ENCODE measurements around the gene PPP6R1.
A peak's percentile ranks its signal among the peaks of the same experiment; 100 is the strongest.

Gene PPP6R1

GRCh38 chr19:55279770-55280643 lies 21.2 kb upstream of the PPP6R1 start, which contains the start of gene HSPBP1:
HSPBP1 (minus strand) TSS chr19:55280110; CDS start chr19:55279608, 502 bp downstream.
- DNase-seq, result peak; percentile 94

DNA sequence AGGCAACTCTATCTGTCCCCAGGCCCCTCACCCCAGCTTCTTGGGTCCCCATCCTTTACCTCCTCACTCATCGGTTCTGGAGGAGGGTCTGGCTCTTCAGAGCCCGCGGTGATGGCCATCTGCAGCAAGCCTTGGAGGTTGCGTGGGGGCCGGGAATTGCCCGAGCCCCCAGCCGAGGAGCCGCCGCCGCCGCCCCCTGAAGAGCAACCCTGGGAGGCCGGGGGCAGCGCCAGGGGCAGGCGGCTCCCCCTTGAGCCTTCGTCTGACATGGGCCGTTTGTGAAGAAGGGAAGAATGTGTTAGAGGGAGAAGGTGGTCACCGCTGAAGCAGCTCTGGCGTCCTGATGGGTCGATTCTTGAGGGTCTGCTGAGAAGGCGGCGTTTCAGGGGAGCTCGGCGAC lies 20.5 kb upstream of the PPP6R1 start:
- DNase-seq, result no peak

GRCh38 chr19:55278391-55279135 lies 19.7 kb upstream of the PPP6R1 start:
- no peak for DNase-seq

DNA sequence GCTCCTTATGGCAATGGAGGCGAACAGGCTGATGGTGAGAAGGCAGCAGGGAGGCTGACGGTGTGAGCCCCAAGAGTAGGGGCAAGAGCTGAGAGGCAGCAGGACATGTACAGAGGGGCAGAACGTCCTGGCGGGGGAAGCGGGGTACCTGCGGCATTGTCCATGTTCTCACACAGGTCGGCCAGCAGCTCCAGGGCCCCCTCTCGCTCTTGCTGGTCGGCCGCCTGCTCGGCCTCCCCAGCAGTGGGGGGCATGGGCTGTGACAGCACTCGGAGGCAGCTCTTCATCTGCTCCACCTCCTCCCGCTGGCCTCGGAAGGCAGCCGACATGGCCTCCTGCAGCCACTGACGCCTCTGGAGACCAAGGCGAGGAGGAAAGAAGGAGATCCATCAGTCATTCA lies 18.7 kb upstream of the PPP6R1 start:
- no peak for DNase-seq

- DNase-seq, result no peak
Observed at GRCh38 chr19:55276720-55277430, 18.1 kb upstream of the PPP6R1 start.

DNA sequence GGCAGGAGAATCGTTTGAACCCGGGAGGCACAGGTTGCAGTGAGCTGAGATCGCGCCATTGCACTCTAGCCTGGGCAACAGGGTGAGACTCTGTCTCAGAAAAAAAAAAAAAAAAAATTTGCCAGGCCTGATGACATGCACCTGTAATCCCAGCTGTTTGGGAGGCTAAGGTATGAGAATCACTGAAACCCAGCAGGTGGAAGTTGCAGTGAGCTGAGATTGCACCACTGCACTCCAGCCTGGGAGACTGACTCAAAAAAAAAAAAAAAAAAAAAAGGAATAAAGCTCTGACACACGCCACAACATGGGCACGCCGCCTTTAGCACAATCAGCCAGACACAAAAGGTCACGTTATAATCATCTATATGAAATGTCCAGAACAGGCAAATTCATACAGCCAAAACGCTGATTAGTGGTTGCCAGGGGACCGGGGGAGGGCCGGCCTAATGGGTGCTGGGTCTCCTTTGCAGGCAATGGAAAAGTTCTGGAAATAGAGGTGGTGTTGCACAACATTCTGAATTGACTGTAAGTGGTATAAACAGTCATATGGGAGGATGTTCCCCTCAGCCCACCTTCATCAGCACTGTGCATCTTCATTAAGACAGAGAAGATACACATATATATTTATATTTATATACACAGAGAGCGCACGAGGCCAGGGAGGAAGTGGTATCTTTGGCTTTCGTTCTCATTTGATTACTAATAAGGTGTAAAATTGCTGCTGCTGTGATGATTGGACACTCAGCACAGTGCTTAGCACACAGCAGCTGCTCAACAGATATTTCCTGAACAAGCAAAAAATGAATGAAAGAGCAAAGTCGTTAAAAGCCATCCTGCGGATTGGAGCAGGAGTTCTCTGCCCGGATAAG lies 17.3 kb upstream of the PPP6R1 start:
- no peak for DNase-seq

DNA sequence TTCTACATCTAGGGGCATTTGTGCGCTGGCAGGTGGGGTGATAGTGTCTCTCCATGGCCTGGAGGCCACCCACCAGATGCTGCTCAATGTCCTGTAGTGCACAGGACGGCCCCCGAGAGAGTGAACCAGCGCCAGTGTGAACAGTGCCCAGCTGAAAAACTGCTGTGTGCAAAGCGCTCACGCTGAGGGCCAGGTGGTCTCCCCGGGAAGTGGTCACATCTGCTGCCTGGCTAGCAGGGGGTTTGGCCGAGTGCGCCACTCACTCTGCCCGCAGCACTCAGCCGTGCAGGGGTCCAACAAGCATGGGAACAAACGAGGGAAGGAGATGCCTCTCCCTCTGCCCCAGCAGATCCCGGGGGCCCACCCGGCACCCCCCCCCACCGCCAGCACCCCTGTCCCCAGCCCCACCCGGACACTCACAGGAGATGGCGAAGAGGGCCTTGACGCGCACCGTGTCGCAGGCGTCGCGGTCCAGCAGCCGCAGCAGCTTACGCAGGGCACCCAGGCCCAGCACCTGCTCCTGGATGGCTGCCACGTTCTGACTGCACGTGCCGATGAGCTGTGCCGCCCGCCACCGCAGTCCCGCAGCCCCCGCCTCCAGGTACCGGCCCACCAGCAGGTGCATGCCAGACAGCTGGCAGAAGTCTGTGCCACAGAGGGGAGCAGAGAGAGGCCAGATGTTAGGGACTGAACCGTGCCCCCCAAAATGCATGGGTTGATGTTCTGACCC lies 15.3 kb upstream of the PPP6R1 start:
- DNase-seq, result no peak

DNA sequence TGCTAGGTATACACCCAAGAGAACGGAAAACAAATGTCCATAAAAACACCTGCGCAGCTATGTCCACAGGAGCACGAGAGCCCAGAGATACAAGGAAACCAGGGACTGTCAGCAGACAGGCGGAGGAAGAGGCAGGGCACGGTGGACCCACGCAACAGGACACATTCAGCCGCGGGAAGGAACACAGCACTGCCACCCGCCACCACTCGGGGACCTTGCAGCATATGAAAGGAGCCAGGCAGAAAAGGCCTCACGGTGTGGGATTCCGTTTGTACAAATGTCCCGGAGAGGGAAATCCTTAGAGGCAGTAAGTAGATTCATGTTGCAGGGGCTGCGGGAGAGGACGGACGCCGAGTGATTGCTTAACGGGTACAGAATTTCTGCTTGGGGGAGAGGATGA lies 13.3 kb upstream of the PPP6R1 start:
- DNase-seq, result no peak

DNA sequence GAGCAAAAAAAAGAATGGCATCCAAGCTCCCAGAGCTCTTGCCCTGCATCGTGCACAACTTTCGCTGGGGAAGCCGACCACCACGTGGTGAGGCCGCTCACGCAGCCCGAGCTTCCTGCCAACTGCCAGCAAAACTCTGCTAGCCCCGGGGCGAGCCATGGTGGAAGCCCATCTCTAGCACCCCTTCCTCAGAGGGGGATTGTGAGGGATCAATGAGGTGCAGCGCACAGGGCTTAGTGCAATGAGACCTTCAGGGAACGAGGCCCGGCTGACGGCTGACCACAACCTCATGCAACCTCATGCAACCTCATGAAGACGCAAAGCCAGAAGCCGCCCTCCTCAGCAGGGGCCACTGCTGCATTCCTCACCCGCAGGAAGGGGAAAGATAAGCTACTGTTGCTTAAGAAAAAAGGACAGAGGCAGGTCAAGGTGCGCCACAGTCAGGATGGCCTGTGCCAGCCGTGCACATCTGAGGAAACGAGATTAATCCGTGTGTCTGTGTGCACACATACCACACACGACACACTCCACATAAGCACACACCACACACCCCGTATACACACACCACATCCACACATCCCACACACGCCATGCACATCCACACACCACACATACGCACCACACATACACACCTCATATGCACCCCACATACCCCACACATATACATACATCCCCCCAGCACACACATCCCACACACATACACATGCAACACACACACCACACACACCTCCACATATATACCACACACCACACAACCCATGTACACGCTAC lies 11.5 kb upstream of the PPP6R1 start:
- no peak for DNase-seq

DNA sequence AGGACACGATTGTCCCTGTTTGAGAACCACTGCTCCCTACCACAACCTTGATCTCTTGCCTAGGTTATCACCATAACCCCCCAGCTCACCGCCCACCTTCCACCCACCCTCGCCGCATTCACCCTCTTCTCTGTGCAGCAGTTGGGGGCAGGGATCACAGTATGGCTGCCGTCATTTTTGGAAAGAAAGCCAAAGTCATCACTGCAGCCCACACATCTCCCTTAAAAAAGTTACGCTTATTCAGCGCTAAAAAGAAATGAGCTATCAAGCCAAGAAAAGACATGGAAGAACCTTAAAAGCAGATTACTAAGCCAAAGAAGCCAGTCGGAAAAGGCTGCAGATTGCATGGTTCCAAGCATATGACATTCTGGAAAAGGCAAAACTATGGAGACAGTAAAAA lies 10.5 kb upstream of the PPP6R1 start:
- DNase-seq, result no peak

GRCh38 chr19:55266840-55267239 lies 8.0 kb upstream of the PPP6R1 start:
- no peak for DNase-seq

GRCh38 chr19:55266404-55266803 lies 7.6 kb upstream of the PPP6R1 start:
- no peak for DNase-seq

DNA sequence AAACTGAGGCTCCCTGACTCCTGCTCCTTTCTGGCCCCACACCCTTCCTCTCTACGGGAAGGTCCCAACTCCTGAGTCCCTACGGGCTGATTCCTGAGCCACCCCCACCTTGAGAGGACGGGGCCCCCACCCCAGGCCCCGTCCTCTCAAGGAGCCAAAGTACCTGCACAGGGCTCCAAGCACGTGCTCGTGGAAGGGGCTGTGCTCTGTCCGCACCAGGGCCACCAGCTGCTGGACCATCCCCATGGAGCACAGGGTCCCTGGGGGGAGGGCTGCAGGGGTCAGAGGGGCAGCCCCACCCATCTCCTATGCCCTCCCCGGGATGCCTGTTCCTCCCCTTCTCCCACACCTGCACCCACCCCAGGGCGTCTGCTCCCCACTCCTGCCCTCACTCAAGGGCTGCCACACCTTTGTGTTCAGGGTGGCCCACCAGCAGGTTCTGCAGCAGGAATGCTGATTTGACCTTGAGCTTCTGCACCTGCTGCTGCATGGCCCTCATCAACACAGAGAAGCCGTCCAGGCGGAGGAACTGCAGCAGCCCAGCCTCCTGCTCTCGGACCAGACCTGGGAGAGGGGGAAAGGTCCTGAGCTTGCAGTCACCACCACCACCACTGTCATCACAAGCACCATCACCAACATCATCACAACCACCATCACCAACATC lies 7.0 kb upstream of the PPP6R1 start:
- DNase-seq, result no peak

- DNase-seq, result no peak
Observed at GRCh38 chr19:55265173-55265572, 6.4 kb upstream of the PPP6R1 start.

GRCh38 chr19:55264531-55264930 lies 5.7 kb upstream of the PPP6R1 start:
- DNase-seq, result no peak

DNA sequence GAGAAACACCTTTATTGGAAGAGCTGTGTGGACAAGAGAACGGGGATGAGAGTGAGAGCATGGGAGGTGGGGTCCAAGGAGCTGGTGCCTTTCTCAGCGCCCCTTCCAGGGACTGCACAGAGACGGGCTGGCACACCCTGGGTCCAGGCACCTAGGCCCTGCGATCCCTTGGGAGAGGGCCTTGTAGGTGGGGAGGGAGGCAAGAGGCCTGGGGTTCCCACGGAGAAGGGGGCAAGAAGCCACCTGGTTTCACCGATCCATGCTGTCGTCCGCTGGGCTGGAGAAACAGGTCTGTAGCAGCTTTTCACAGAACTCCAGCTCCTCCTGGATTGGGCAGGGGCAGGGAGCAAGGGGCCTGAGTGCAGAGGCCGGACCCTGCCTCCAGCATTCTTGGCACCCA lies 3.5 kb upstream of the PPP6R1 start:
- DNase-seq, result no peak

GRCh38 chr19:55261671-55262126 lies 2.9 kb upstream of the PPP6R1 start:
- DNase-seq, result no peak

DNA sequence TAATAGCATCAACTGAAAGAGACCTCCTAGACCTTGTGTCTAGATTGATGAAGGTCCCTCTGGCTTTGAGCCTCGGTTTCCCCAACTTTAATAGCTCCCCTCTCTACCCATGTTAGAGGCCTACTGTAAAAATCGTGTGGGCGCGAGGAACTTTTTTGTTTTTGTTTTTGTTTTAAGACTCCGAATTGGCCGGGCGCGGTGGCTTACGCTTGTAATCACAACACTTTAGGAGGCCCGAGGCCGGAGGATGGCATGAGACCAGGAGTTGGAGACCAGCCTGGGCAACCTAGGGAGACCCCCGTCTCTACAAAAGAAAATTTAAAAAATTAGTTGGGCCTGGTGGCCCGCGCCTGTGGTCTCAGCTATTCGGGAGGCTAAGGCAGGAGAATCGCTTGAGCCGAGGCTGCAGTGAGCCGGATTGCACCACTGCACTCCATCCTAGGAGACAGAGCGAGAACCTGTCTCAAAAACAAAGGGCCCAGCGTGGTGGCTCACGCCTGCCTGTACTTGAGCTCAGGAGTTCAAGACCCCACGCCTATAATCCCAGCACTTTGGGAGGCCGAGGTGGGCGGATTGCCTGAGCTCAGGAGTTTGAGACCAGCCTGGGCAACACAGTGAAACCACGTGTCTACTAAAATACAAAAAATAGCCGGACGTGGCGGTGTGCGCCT lies 858 bp upstream of the PPP6R1 start:
- no peak for DNase-seq

GRCh38 chr19:55258476-55258827 lies 365 bp downstream of the PPP6R1 start:
- DNase-seq, result no peak
